ENCODE data around the gene ANAPC2. TPM values are rescaled to one million over a fixed set of nuclear protein-coding genes. Genes with fewer than 3 reads are reported as not detected.
A peak's percentile ranks its signal among the peaks of the same experiment; 100 is the strongest.
"Not testable (repeated sequence)": the region's sequence is repeated elsewhere in the genome, so short reads cannot be mapped to it uniquely, and the experiment has no call there.

ANAPC2 gene
- total RNA-seq, 2 experiments from 2014 or later: 60.2 to 64.1 TPM

- Mint-ChIP-seq H3K27me3 (ENCODE audit: low read depth) (peaks cover 34% of the 10 kb centered on the region), H3K27ac (no peak overlapping the region), H3K36me3 (ENCODE audit: low read depth) (no peaks in the 10 kb centered on the region), H3K9me3 (ENCODE audit: insufficient read depth) (no peaks in the 10 kb centered on the region), H3K4me1 (ENCODE audit: low read depth) (peaks cover 14% of the 10 kb centered on the region), H3K4me3 (no peak overlapping the region)
- ChIA-PET CTCF (no interaction called here), POLR2A (no interaction called here)
- ATAC-seq: no peak
- DNase-seq: no peak
Measured at GRCh38 chr9:137141050-137141810, 47.1 kb downstream of the ANAPC2 start.

- no peak overlapping the region for H3K27ac Mint-ChIP-seq
- no peak overlapping the region for H3K4me3 Mint-ChIP-seq
- no peak for DNase-seq
- H3K36me3 Mint-ChIP-seq (ENCODE audit: low read depth): no peaks in the 10 kb centered on the region
- no peak for ATAC-seq
- ChIA-PET POLR2A (interaction anchor here (1.0 kb wide), 1 partner anchor 11 kb away, joined by 3 read pairs; no protein-coding TSS in a partner anchor), CTCF (no interaction called here)
- no peaks in the 10 kb centered on the region for H3K9me3 Mint-ChIP-seq (ENCODE audit: insufficient read depth)
- H3K4me1 Mint-ChIP-seq (ENCODE audit: low read depth): peaks cover 14% of the 10 kb centered on the region
- H3K27me3 Mint-ChIP-seq (ENCODE audit: low read depth): peaks cover 39% of the 10 kb centered on the region
Measured at GRCh38 chr9:137140151-137141012, 48.0 kb downstream of the ANAPC2 start.

- DNase-seq: no peak
- Mint-ChIP-seq H3K4me3 (no peak overlapping the region), H3K27ac (no peak overlapping the region), H3K4me1 (ENCODE audit: low read depth) (peaks cover 14% of the 10 kb centered on the region), H3K27me3 (ENCODE audit: low read depth) (peaks cover 39% of the 10 kb centered on the region), H3K9me3 (ENCODE audit: insufficient read depth) (no peaks in the 10 kb centered on the region), H3K36me3 (ENCODE audit: low read depth) (no peaks in the 10 kb centered on the region)
- ChIA-PET CTCF (no interaction called here), POLR2A (interaction anchor here (1.0 kb wide), 1 partner anchor 10 kb away, joined by 3 read pairs; no protein-coding TSS in a partner anchor)
- peak; percentile 41 for ATAC-seq
Measured at GRCh38 chr9:137139468-137140150, 48.8 kb downstream of the ANAPC2 start.

GRCh38 chr9:137138722-137139467 is 49.5 kb downstream of the ANAPC2 start, which contains the start of gene GRIN1:
Gene GRIN1 (plus strand): TSS chr9:137139154. CDS start chr9:137139487, 333 bp downstream.
- Mint-ChIP-seq H3K4me1 (ENCODE audit: low read depth) (peaks cover 14% of the 10 kb centered on the region), H3K4me3 (no peak within 1 kb of the TSS), H3K36me3 (ENCODE audit: low read depth) (no peaks in the 10 kb centered on the region), H3K27me3 (ENCODE audit: low read depth) (peaks cover 41% of the 10 kb centered on the region), H3K27ac (no peak within 1 kb of the TSS), H3K9me3 (ENCODE audit: insufficient read depth) (no peaks in the 10 kb centered on the region)
- POLR2A ChIA-PET: interaction anchor here (1.0 to 2.0 kb wide), 2 partner anchors 10 to 11 kb away, joined by 3 to 4 read pairs; no protein-coding TSS in a partner anchor
- peak; percentile 84 for ATAC-seq
- CTCF ChIA-PET: no interaction called here
- peak; percentile 54 for DNase-seq

DNA sequence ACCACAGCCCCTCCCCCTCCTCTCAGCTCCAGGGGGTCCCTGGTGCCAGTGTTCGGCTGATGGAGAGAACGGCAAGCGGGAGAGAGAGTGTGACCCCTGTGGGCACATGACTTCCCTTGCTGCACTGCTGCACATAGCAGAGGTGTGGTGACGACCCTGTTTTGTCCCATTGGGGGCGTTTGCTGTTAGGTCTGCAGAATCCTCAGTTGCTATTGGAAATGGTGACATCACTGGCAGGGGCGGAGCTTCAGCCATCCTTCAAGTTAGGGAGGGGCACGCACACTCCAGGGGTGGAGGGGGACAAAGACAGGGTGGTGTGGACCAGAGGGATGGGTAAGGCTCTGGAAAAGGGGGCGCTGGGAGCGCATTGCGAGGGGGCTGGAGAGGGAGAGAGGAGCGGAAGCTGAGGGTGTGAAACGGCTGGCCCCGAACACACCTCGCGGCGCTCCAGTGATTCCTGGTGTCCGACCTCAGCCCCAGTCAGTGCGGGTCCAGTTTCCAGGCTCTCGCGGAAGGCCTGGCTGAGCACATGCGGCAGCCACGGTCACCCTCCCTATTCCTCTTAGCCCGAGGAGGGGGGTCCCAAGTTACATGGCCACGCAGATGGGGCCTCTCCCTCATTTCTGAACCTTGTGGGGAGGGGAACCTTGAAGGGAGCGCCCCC is 50.2 kb downstream of the ANAPC2 start:
- H3K27ac Mint-ChIP-seq: no peak overlapping the region
- H3K36me3 Mint-ChIP-seq (ENCODE audit: low read depth): no peaks in the 10 kb centered on the region
- no peak overlapping the region for H3K4me3 Mint-ChIP-seq
- H3K4me1 Mint-ChIP-seq (ENCODE audit: low read depth): peaks cover 14% of the 10 kb centered on the region
- CTCF ChIA-PET: interaction anchor here (1.6 kb wide), 1 partner anchor 98 kb away, joined by 3 read pairs; no protein-coding TSS in a partner anchor
- no peak for ATAC-seq
- no peak for DNase-seq
- H3K9me3 Mint-ChIP-seq (ENCODE audit: insufficient read depth): no peaks in the 10 kb centered on the region
- POLR2A ChIA-PET: interaction anchor here (1.0 to 2.0 kb wide), 2 partner anchors 9 to 12 kb away, joined by 3 to 4 read pairs; no protein-coding TSS in a partner anchor
- H3K27me3 Mint-ChIP-seq (ENCODE audit: low read depth): peaks cover 43% of the 10 kb centered on the region

DNA sequence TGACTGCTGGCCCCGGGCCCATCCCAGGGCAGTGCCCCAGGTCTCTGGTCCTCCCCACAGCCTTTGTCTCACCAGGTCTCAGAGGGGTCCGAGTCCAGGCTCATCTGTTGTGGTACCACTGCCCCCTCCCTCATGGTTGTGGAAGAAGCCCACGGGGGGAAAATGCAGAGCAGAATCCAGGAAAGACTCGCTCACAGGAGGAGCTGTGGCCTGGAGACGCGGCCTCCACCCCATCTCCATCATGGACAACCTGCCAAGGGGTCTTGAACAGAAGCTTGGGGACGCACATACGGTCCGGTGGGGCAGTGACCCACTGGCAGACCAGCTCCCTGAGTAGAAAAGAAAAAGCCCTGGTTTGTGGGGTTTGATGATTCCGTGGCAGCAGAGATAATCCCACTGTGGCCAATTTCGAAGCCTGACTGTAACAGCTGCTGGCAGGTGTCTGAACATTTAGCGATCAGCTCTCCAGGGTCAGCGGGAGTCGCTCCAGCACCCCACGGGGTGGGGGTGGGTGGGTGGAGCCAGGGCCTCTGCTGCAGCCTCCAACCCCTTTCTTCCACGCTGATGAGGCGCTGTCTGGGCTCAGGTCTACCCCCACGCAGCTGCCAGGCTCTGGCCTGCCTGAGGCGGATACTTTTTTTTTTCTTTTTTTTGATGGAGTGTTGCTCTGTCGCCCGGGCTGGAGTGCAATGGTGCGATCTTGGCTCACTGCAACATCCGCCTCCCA is 51.3 kb downstream of the ANAPC2 start:
- Mint-ChIP-seq H3K9me3 (ENCODE audit: insufficient read depth) (no peaks in the 10 kb centered on the region), H3K27ac (no peak overlapping the region), H3K27me3 (ENCODE audit: low read depth) (peaks cover 42% of the 10 kb centered on the region), H3K4me1 (ENCODE audit: low read depth) (peaks cover 14% of the 10 kb centered on the region), H3K4me3 (no peak overlapping the region), H3K36me3 (ENCODE audit: low read depth) (no peaks in the 10 kb centered on the region)
- ATAC-seq: no peak
- POLR2A ChIA-PET: interaction anchor here (0.6 to 2.0 kb wide), 2 partner anchors 8 to 23 kb away, joined by 3 to 4 read pairs; no protein-coding TSS in a partner anchor
- DNase-seq: no peak
- CTCF ChIA-PET: interaction anchor here (1.6 kb wide), 1 partner anchor 100 kb away, joined by 3 read pairs; no protein-coding TSS in a partner anchor

DNA sequence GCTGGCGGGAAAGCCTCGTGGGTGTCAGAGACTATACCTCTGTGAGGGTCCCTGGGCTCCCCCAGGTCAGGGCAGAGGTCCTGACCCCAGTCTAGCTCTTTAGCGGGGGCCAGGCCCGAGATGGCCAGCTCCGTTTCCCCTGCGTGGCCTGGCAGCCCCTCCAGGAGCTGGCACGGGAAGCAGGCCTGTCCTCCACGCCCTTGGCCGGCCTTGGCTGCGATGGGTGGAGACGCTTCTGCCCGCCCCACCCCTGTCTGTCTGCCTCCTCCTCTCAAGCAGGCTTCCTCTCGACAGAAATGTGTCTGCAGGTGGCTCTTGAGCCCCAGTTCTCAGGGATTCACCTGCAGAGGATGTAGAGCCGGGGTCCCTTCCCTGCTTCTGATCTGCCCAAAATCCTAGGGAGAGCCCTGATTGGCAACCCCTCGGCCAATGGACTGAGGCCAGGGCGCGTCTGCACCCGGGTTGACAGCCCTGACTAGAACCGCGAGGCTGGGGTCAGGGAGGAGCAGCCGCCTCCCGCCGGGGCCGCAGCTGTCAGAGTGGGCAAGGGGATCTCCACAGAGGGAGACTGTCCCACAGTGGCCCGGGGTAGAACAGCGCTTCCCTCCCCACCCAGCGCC is 52.0 kb downstream of the ANAPC2 start:
- no peaks in the 10 kb centered on the region for H3K36me3 Mint-ChIP-seq (ENCODE audit: low read depth)

GRCh38 chr9:137135154-137135553 is 53.2 kb downstream of the ANAPC2 start:
- DNase-seq; H3K27ac Mint-ChIP-seq; H3K9me3 Mint-ChIP-seq (ENCODE audit: insufficient read depth); H3K4me1 Mint-ChIP-seq (ENCODE audit: low read depth); CTCF ChIA-PET; ATAC-seq; H3K4me3 Mint-ChIP-seq; H3K36me3 Mint-ChIP-seq (ENCODE audit: low read depth): not testable (repeated sequence)
- H3K27me3 Mint-ChIP-seq (ENCODE audit: low read depth): peaks cover 34% of the 10 kb centered on the region
- POLR2A ChIA-PET: interaction anchor here (0.6 to 1.0 kb wide), 2 partner anchors 16 to 169 kb away, joined by 3 to 4 read pairs; no protein-coding TSS in a partner anchor

More for the DNA sequence above, 52.0 kb downstream of the ANAPC2 start:
- Mint-ChIP-seq H3K4me3 (no peak overlapping the region), H3K9me3 (ENCODE audit: insufficient read depth) (no peaks in the 10 kb centered on the region), H3K4me1 (ENCODE audit: low read depth) (peaks cover 14% of the 10 kb centered on the region), H3K27me3 (ENCODE audit: low read depth) (peaks cover 38% of the 10 kb centered on the region), H3K27ac (no peak overlapping the region)
- ChIA-PET CTCF (interaction anchor here (1.6 kb wide), 1 partner anchor 100 kb away, joined by 3 read pairs; no protein-coding TSS in a partner anchor), POLR2A (interaction anchor here (1.0 kb wide), 1 partner anchor 15 kb away, joined by 3 read pairs; no protein-coding TSS in a partner anchor)
- DNase-seq (no peak), ATAC-seq (no peak)

- Mint-ChIP-seq H3K4me1 (ENCODE audit: low read depth) (peaks cover 4% of the 10 kb centered on the region), H3K27ac (no peak overlapping the region), H3K36me3 (ENCODE audit: low read depth) (no peaks in the 10 kb centered on the region), H3K4me3 (no peak overlapping the region), H3K27me3 (ENCODE audit: low read depth) (peaks cover 28% of the 10 kb centered on the region), H3K9me3 (ENCODE audit: insufficient read depth) (no peaks in the 10 kb centered on the region)
- CTCF ChIA-PET: no interaction called here
- DNase-seq (no peak), ATAC-seq (no peak)
- POLR2A ChIA-PET: interaction anchor here (0.6 kb wide), 1 partner anchor 58 kb away, joined by 3 read pairs; no protein-coding TSS in a partner anchor
Measured at GRCh38 chr9:137134191-137134590, 54.2 kb downstream of the ANAPC2 start.
